HG02938 (cell line): ENCODE measurements around the gene TMEM117.
"Not testable (repeated sequence)": the region's sequence is repeated elsewhere in the genome, so short reads cannot be mapped to it uniquely, and the experiment has no call there.

Experiments
- ATAC-seq: cut with Tn5 transposase; IDR thresholded peaks from one replicate; pipeline ENCODE4 v1.9.1; 2021; ENCODE audit warnings: mild to moderate bottlenecking, moderate library complexity; ENCODE audit not compliant: unreplicated experiment

The TMEM117 gene

GRCh38 chr12:44370982-44371381 lies 535.1 kb downstream of the TMEM117 start:
- no peak for ATAC-seq

- no peak for ATAC-seq
These were observed 536.4 kb downstream of the TMEM117 start for GRCh38 chr12:44372259-44372658.

- no peak for ATAC-seq
These were observed 539.8 kb downstream of the TMEM117 start for GRCh38 chr12:44375694-44376093.

- no peak for ATAC-seq
These were observed 541.7 kb downstream of the TMEM117 start for GRCh38 chr12:44377443-44378187.

- not testable (repeated sequence) for ATAC-seq
These were observed 543.2 kb downstream of the TMEM117 start for GRCh38 chr12:44379113-44379512.

GRCh38 chr12:44379831-44380230 lies 544.0 kb downstream of the TMEM117 start:
- ATAC-seq: no peak

- ATAC-seq: no peak
These were observed 545.0 kb downstream of the TMEM117 start for GRCh38 chr12:44380861-44381260.

GRCh38 chr12:44381341-44381740 lies 545.5 kb downstream of the TMEM117 start:
- no peak for ATAC-seq

- ATAC-seq: no peak
These were observed 548.3 kb downstream of the TMEM117 start for GRCh38 chr12:44384136-44384535.

GRCh38 chr12:44385964-44386363 lies 550.1 kb downstream of the TMEM117 start:
- ATAC-seq: no peak

- no peak for ATAC-seq
These were observed 551.7 kb downstream of the TMEM117 start for GRCh38 chr12:44387581-44387980.

- ATAC-seq: no peak
These were observed 553.2 kb downstream of the TMEM117 start for GRCh38 chr12:44389038-44389437.

GRCh38 chr12:44389896-44390295 lies 554.0 kb downstream of the TMEM117 start:
- no peak for ATAC-seq

- no peak for ATAC-seq
These were observed 561.8 kb downstream of the TMEM117 start for GRCh38 chr12:44397631-44398030.

GRCh38 chr12:44403185-44403584 lies 567.3 kb downstream of the TMEM117 start:
- ATAC-seq: no peak

- ATAC-seq: no peak
These were observed 569.4 kb downstream of the TMEM117 start for GRCh38 chr12:44405297-44405696.

- ATAC-seq: no peak
These were observed 586.7 kb downstream of the TMEM117 start for GRCh38 chr12:44422559-44422958.

- ATAC-seq: no peak
These were observed 592.9 kb downstream of the TMEM117 start for GRCh38 chr12:44428825-44429224.

GRCh38 chr12:44431647-44432343 lies 595.9 kb downstream of the TMEM117 start:
- ATAC-seq: peak; percentile 84

GRCh38 chr12:44433659-44434058 lies 597.8 kb downstream of the TMEM117 start:
- no peak for ATAC-seq

- no peak for ATAC-seq
These were observed 600.9 kb downstream of the TMEM117 start for GRCh38 chr12:44436756-44437155.
